Measurements from ENCODE around the gene PTMA.

GRCh38 chr2:231676243-231676642 is 32.1 kb upstream of the PTMA start:
- TF ChIP-seq ZBTB33 (CRISPR knock-in tag; IDR thresholded peaks at IDR 0.05) (no peak), KDM1A (IDR thresholded peaks at IDR 0.05) (no peak), RAD51 (IDR thresholded peaks at IDR 0.05; ENCODE audit: borderline replicate concordance, low read depth) (no peak), EP300 (IDR thresholded peaks at IDR 0.05; ENCODE audit: low read length) (no peak)
- TF ChIP-seq, protein P1, sequence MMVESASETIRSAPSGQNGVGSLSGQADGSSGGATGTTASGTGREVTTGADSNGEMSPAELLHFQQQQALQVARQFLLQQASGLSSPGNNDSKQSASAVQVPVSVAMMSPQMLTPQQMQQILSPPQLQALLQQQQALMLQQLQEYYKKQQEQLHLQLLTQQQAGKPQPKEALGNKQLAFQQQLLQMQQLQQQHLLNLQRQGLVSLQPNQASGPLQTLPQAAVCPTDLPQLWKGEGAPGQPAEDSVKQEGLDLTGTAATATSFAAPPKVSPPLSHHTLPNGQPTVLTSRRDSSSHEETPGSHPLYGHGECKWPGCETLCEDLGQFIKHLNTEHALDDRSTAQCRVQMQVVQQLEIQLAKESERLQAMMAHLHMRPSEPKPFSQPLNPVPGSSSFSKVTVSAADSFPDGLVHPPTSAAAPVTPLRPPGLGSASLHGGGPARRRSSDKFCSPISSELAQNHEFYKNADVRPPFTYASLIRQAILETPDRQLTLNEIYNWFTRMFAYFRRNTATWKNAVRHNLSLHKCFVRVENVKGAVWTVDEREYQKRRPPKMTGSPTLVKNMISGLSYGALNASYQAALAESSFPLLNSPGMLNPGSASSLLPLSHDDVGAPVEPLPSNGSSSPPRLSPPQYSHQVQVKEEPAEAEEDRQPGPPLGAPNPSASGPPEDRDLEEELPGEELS (CRISPR knock-in tag; IDR thresholded peaks at IDR 0.05; ENCODE audit: borderline replicate concordance): no peak

Data from K562 (cell line).